NCI-H2171 (cell line): Measurements from ENCODE around the gene TSHZ2.

Source experiments
- DNase-seq: peaks from one replicate; lab custom pipeline; 2025; lab: John Stamatoyannopoulos, UW

The TSHZ2 gene

GRCh38 chr20:53164072-53164471, 191.9 kb downstream of the TSHZ2 start:
- no peak for DNase-seq

GRCh38 chr20:53165452-53165851, 193.3 kb downstream of the TSHZ2 start:
- no peak for DNase-seq

GRCh38 chr20:53168491-53168890, 196.3 kb downstream of the TSHZ2 start:
- DNase-seq: no peak

- no peak for DNase-seq
These were observed 198.0 kb downstream of the TSHZ2 start for GRCh38 chr20:53170196-53170595.

- no peak for DNase-seq
These were observed 198.9 kb downstream of the TSHZ2 start for GRCh38 chr20:53171065-53171464.

- no peak for DNase-seq
These were observed 202.3 kb downstream of the TSHZ2 start for GRCh38 chr20:53174454-53174853.

GRCh38 chr20:53175135-53175780, 203.1 kb downstream of the TSHZ2 start:
- no peak for DNase-seq

GRCh38 chr20:53176134-53176533, 204.0 kb downstream of the TSHZ2 start:
- DNase-seq: no peak

- DNase-seq: no peak
These were observed 205.5 kb downstream of the TSHZ2 start for GRCh38 chr20:53177687-53178086.

- no peak for DNase-seq
These were observed 207.6 kb downstream of the TSHZ2 start for GRCh38 chr20:53179749-53180148.

GRCh38 chr20:53180928-53181362, 208.8 kb downstream of the TSHZ2 start:
- no peak for DNase-seq

GRCh38 chr20:53181866-53182376, 209.8 kb downstream of the TSHZ2 start:
- DNase-seq: no peak

GRCh38 chr20:53183181-53183580, 211.0 kb downstream of the TSHZ2 start:
- no peak for DNase-seq

- no peak for DNase-seq
These were observed 214.5 kb downstream of the TSHZ2 start for GRCh38 chr20:53186635-53187034.

GRCh38 chr20:53187392-53188068, 215.4 kb downstream of the TSHZ2 start:
- DNase-seq: no peak

- DNase-seq: no peak
These were observed 218.1 kb downstream of the TSHZ2 start for GRCh38 chr20:53190225-53190624.

GRCh38 chr20:53191957-53192356, 219.8 kb downstream of the TSHZ2 start:
- no peak for DNase-seq

GRCh38 chr20:53194306-53195290, 222.4 kb downstream of the TSHZ2 start:
- no peak for DNase-seq

GRCh38 chr20:53195876-53196610, 223.9 kb downstream of the TSHZ2 start:
- no peak for DNase-seq

GRCh38 chr20:53201588-53201987, 229.4 kb downstream of the TSHZ2 start:
- no peak for DNase-seq

GRCh38 chr20:53202777-53203176, 230.6 kb downstream of the TSHZ2 start:
- DNase-seq: no peak

- no peak for DNase-seq
These were observed 232.9 kb downstream of the TSHZ2 start for GRCh38 chr20:53205046-53205445.
